ENCODE data around the gene TMEM14B.
"Not testable (repeated sequence)": the region's sequence is repeated elsewhere in the genome, so short reads cannot be mapped to it uniquely, and the experiment has no call there.

Gene TMEM14B

GRCh38 chr6:10749734-10750133, 2.1 kb downstream of the TMEM14B start:
- DNase-seq: no peak

- not testable (repeated sequence) for DNase-seq
Observed at GRCh38 chr6:10750568-10750967, 3.0 kb downstream of the TMEM14B start.

- not testable (repeated sequence) for DNase-seq
Observed at GRCh38 chr6:10751757-10752156, 4.2 kb downstream of the TMEM14B start.

- DNase-seq: no peak
Observed at GRCh38 chr6:10756085-10756484, 8.5 kb downstream of the TMEM14B start.

GRCh38 chr6:10759312-10759839, 11.8 kb downstream of the TMEM14B start:
- DNase-seq: peak; percentile 59

- DNase-seq: peak; percentile 6
Observed at GRCh38 chr6:10759884-10760329, 12.3 kb downstream of the TMEM14B start.

GRCh38 chr6:10763006-10763405, 15.4 kb downstream of the TMEM14B start:
- DNase-seq: no peak

- no peak for DNase-seq
Observed at GRCh38 chr6:10769419-10769818, 21.8 kb downstream of the TMEM14B start.

GRCh38 chr6:10771371-10771894, 23.8 kb downstream of the TMEM14B start:
- no peak for DNase-seq

GRCh38 chr6:10778230-10778629, 30.6 kb downstream of the TMEM14B start:
- no peak for DNase-seq

- no peak for DNase-seq
Observed at GRCh38 chr6:10779076-10779475, 31.5 kb downstream of the TMEM14B start.

- DNase-seq: no peak
Observed at GRCh38 chr6:10791673-10792072, 44.1 kb downstream of the TMEM14B start.

GRCh38 chr6:10792101-10792500, 44.5 kb downstream of the TMEM14B start:
- DNase-seq: no peak

- DNase-seq: no peak
Observed at GRCh38 chr6:10793035-10793434, 45.4 kb downstream of the TMEM14B start.

GRCh38 chr6:10793695-10794094, 46.1 kb downstream of the TMEM14B start:
- no peak for DNase-seq

- no peak for DNase-seq
Observed at GRCh38 chr6:10794239-10794638, 46.6 kb downstream of the TMEM14B start.

GRCh38 chr6:10800810-10801209, 53.2 kb downstream of the TMEM14B start:
- no peak for DNase-seq

- DNase-seq: peak; percentile 85
Observed at GRCh38 chr6:10801224-10801848, 53.7 kb downstream of the TMEM14B start.
